NCI-H524 treated with DMSO at 0.1 percent for 48 hours (cell line): ENCODE results near the gene NLRP1.

ENCODE experiments used
- DNase-seq: peaks from one replicate; lab custom pipeline; 2025; lab: John Stamatoyannopoulos, UW

Gene NLRP1

GRCh38 chr17:5516060-5516792, 68.1 kb downstream of the NLRP1 start:
- DNase-seq = no peak

DNA sequence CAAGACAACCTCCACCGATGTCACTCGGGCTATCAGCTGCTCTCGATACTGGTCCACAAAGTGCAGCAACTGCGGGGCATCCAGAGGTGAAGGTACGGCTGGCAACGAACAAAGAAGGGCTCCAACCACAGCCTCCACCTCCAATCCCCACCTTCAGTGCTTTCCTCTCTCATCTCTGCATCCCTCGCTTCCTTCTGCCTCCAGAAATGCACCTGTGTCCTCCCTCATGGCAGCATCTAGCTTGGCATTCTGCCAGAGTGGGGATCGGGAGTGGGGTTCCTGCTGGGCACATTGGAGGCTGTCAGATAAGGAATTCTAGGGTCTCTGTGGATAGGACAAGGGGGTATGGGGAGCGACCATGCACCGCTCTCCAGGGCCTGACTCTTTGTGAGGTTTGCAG, 69.3 kb downstream of the NLRP1 start:
- DNase-seq = no peak

- DNase-seq = no peak
These were observed 70.7 kb downstream of the NLRP1 start for GRCh38 chr17:5513628-5514027.

DNA sequence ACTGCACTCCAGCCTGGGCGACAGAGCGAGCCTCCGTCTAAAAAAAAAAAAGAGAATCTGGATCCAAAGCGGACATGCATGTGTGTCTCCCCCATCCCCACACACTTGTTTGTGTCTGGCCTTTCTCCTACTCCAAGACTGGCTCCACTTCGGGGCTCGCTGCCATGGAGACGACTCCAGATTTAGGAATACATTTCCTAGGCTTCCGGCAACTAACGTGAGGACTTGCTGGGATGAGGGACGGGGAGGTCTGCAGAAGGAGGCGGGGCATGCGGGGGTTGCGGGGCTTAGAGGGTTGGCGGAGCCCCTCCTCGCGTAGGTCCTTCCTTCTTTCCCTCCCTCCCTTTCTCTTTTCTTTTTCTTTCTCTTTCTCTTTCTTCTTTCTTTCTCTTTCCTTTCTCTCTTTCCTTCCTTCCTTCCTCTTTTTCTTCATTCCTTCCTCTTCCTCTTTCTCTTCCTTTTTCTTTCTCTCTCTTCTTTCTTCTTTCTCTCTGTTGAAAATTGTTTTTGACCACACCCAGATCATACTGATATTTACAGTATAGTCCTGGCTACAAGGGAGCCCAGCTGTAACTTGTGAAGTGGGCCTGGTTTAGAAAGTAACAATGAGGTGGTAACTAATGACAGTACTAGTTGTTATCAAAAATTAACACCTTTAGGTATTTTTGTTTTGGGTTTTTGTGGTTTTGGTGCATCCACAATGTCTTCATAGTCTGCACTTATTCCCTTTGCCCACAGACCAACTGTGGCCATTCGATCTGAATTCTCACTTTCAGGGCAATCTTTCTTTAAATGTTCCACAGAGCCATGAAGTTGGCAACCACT, 72.7 kb downstream of the NLRP1 start:
- no peak for DNase-seq

DNA sequence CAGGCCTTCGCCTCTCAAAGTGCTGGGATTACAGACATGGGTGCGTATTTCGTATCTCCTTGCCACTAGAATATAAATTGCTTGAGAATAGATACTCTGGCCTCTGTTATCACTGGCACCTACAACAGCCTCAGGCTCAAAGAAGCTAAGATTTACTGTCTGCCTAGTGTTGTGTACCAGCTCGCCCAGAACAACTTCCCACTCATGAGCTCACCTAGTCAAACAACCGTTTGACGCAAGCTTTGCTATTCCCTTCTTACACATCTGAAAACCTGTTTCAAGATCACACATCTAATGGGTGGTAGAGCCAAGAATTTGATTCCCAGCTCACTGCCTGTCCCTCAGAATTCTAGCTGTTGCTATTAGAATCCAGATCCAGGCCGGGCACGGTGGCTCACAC, 73.5 kb downstream of the NLRP1 start:
- DNase-seq = no peak

- no peak for DNase-seq
These were observed 74.8 kb downstream of the NLRP1 start for GRCh38 chr17:5509482-5509881.

DNA sequence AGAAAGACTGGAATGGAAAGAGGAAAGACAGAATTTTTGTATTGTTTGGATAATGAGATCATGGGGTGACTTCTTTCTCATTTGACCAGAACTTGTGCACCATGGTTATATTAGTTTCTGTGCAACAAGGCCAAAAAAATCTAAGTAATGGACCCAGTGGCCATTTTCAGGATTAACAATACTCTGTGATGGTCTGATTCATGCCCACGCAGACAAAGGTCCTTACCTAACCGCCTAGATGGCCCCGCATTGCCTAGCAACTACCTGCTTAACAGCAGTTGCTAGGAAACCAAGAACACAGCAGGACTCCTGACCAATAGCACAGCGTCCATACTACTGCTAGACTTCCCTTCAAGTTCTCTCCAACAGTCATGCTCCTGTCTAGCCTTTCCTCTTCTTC, 75.5 kb downstream of the NLRP1 start:
- DNase-seq = no peak

DNA sequence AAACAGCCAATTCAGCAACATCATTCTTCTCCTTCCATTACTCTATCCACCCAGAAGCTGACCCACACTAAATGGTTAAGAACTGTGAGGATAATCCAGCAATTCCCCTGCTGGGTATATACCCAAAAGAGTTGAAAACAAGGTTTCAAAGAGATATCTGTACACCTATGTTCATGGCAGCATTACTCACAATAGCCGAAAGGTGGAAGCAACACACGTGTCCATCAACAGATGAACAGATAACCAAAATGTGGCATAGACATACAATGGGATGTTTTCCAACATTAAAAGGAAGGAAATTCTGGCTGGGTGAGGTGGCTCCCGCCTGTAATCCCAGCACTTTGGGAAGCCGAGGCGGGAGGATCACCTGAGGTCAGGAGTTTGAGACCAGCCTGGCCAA, 78.0 kb downstream of the NLRP1 start:
- no peak for DNase-seq

GRCh38 chr17:5502552-5502951, 81.8 kb downstream of the NLRP1 start:
- no peak for DNase-seq

DNA sequence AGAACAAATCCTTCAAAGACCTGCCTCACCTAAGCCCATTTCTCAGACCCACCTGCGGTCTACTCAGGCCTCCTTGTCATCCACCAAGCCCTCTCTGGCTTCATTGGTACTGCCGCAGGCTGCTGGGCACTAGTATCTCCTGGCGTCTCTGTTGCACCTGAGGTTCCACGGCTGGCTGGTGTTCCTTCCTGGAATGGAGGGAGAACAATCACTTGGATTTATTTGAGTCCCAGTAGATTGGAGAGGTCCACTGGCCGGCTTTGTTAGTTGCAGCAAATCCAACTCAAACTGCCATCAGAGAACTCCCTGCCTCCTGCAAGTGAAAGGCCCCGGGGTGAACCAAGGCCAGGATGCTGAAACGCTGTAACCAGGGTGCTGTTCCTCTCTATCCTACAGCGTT, 82.6 kb downstream of the NLRP1 start:
- DNase-seq = no peak

DNA sequence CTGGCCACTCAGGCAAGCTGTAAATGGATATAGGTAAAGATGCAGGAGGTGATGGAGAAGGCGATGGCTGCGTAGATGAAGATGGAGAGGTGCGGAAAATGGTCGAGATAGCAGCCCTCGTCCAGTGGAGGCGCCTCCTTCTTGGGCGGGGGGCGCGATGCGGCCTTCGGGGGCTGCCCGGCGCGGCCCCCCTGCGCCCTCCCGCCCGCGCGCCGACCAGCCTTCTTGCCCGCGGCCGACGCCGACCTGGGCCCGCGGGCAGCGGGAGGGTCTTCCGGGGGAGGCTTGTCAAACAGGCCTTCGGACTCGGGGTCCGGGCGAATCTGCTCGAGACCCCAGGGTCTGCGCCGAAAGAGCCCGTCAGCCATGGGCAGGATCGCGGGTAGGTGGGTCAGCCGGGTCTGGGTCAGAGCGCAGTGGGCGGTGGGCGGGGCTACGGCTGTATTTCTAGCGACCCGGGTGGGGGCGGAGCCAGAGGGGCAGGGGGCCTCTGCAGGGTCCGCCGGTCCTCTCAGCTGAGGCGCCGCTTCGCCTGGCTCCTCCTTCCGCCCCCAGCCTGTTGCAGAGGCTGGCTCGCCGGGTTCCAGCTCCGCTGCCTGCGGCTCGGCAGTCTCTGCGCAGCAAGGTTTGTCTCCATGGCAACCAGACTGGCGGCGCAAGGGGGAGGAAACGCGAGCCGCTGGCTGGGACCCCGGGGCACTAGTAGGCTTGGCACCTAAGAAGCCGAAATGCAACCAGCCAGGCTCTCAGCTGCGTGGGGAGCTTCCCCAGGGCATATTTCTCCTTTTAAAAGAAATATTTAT, 83.5 kb downstream of the NLRP1 start:
- peak; percentile 61 for DNase-seq

DNA sequence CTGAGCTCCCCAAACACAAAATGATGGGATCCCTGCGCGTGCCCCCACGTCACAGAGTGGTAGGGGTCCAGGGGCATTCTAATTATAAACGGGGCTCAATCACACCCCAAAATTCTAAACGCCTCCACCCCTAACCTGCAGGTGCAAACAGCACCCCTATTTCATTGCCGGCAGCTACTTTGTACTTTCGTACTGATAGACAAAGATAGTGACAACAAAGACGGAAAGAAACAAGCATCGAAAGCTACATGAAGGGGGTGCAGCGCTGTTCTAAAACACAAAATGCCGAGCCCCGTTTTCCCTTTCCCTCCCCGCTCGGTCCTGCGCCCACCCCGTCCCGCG, 84.1 kb downstream of the NLRP1 start:
- DNase-seq = no peak

DNA sequence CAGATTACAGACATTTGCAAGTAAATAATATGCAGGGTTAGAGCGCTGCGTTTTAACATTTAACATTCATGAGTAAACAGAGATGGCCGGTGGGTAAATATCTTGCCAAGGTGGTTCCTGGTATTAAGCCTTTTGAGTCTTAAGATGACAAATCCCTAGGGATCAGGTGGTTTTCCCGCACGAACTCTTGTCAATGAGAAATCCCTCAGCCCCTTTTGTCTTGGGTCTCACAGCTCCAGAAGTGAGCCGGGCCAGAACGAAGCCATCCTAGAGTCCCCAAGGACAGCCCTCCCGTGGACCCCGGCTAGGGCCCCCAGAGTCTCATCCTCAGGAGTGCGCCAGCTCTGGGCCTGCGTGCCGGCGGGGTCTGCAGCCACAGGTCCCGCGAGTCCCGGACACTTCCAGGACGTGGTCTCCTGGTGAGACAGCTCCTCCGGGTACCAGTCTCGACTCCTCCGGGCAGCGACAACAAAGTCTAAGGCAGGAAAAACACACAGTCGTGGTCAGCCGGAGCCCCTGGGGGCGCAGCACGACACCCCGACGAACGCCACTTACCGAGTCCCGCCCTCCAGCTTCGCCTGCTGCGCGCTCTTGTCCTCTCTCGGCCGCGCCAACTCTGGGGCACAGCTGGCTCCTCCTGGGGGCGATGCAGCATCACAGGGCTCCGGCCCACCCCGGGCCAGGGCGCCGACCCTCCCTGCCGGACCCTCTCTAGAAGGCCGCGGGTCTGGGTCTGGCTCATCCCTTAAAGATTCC, 84.7 kb downstream of the NLRP1 start:
- no peak for DNase-seq

GRCh38 chr17:5492970-5493369, 91.3 kb downstream of the NLRP1 start:
- no peak for DNase-seq

GRCh38 chr17:5488752-5489151, 95.6 kb downstream of the NLRP1 start:
- DNase-seq = no peak

DNA sequence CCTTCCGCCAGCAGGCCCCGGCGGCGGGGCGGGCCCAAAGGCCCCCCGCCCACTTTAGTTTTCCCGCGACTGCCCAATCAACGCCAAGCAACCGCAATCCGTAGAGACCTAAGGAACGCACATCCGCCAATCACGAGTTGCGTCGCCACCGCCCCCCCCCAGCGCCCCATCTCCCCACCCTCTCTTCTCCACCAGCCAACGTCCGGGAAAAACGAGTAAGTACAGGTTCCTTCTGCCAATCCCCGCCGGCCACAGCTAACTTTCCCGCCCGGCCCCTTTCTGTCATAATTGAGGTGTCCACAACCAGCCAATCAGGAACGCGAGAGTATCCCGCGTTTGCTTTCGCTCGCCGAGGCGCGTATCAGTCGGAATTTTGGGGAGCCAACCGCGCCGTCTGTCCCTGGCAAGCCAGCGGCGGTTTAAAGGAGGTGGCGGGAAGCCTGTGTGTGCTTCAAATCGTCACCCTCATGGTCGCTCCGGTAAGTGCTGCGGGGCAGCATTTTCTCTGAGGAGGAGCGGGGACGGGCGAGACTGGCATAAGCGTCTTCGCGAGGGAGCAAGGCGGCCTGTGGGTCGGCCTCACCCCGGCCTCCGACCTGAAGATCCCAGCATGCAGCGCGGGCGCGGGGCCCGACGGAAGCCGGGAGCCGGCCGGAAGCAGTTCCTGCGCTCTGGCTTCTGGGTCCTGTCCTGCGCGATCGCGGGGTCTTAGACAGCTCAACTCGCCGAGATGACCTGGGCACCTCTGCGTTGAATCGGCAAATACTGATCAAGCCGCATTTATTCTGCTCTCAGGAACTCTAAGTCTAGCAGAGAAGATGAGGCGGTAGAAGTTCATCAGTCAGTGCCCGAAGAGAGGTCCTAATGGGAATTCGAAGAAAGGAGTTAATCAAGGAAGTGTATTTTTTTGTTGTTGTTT, 97.8 kb downstream of the NLRP1 start, which contains the start of gene MIS12:
TSS of gene MIS12 (plus strand) at position 361 of the 919 bp plus-strand sequence. CDS start 2,297 bp downstream, outside the sequence.
- DNase-seq = peak; percentile 92

GRCh38 chr17:5485270-5486205, 98.8 kb downstream of the NLRP1 start, which contains the start of gene DERL2:
TSS of gene DERL2 (minus strand) at chr17:5486178. CDS start at chr17:5486161, 17 bp downstream.
- DNase-seq = no peak

DNA sequence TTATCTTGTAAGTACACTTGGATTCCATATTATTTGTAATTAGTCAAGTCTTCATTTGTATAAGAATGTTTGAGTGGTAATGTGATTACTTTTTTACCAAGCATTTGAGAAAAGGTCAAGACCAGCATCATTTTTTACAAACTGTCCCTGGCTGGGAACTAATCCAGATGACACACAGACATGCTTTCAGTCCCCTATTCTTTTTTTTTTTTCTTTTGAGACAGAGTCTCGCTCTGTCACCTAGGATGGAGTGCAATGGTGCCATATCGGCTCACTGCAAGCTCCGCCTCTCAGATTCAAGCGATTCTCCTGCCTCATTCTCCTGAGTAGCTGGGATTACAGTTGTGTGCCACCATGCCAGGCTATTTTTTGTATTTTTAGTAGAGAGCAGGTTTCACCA, 102.9 kb downstream of the NLRP1 start:
- no peak for DNase-seq

DNA sequence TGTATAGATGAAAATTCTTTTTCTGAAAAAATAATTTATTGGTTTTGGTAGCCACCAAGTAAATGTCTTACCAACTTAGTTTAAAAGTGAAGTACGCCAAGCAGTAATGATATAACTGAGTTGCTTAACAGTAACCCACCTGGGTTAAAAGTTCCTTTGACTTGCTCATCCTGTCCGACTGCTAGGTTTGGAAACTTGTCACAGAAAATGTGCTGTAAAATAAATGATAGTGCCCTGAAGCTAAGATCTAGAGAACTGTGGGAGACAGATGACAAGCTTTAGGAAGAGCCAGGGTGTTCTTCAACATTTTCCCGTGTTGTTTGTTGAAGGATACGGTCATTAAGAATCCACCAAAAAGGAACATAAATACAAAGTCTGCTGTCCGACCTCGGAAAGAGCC, 103.3 kb downstream of the NLRP1 start:
- DNase-seq = no peak

GRCh38 chr17:5478992-5479391, 105.3 kb downstream of the NLRP1 start:
- DNase-seq = no peak
